Bronchial epithelial cell (primary cell): ENCODE measurements around the gene BCAM. TPM values are rescaled to one million over a fixed set of nuclear protein-coding genes. Genes with fewer than 3 reads are reported as not detected.
"Not testable (repeated sequence)": the region's sequence is repeated elsewhere in the genome, so short reads cannot be mapped to it uniquely, and the experiment has no call there.

Source experiments
- DNase-seq: peaks from one replicate; pipeline ENCODE4 v3.0.0-alpha.2; 2010; ENCODE audit warnings: low read depth
- FAIRE-seq: peaks from 2 replicates; lab custom pipeline; 2011; peaks lifted over from hg19 to GRCh38; lab: Jason Lieb, UNC
- H3K27me3 ChIP-seq: 2 replicates; pipeline ENCODE4 v1.5.1; 2011; ENCODE audit warnings: low read length; ENCODE audit not compliant: control insufficient read depth, insufficient read depth
- H3K36me3 ChIP-seq: 2 replicates; pipeline ENCODE4 v1.5.1; 2011; ENCODE audit warnings: low read length; ENCODE audit not compliant: control insufficient read depth, insufficient read depth
- H3K4me3 ChIP-seq: 2 replicates; pipeline ENCODE4 v1.5.1; 2011; ENCODE audit warnings: mild to moderate bottlenecking, low read depth, low read length, control low read depth
- CTCF ChIP-seq: IDR thresholded peaks from 2 replicates; pipeline ENCODE4 v1.5.1; 2011; ENCODE audit warnings: mild to moderate bottlenecking, moderate library complexity, low read length, control low read depth, inconsistent platforms; ENCODE audit not compliant: insufficient read depth, severe bottlenecking
- total RNA-seq: library from RNA; depleted of rRNA; stranded (reverse); fragments of >200 nt; gene quantifications from 2 replicates; pipeline ENCODE4 v1.2.1, GENCODE V29; 2014

BCAM gene
- total RNA-seq, 1 donor from 2014 or later: 16.6 TPM

- DNase-seq (peak; percentile 96), FAIRE-seq (no peak)
- no peaks in the 10 kb centered on the region for H3K27me3 ChIP-seq
- H3K36me3 ChIP-seq: no peaks in the 10 kb centered on the region
- peak; percentile 76 for TF ChIP-seq CTCF
- H3K4me3 ChIP-seq: no peak overlapping the region
Measured at GRCh38 chr19:44770550-44771257, 38.2 kb upstream of the BCAM start.

GRCh38 chr19:44772144-44772543 lies 36.8 kb upstream of the BCAM start:
- H3K36me3 ChIP-seq, H3K4me3 ChIP-seq, DNase-seq, FAIRE-seq, H3K27me3 ChIP-seq: not testable (repeated sequence)

GRCh38 chr19:44772959-44773358 lies 35.9 kb upstream of the BCAM start:
- DNase-seq (no peak), FAIRE-seq (no peak)
- Histone ChIP-seq H3K36me3 (no peaks in the 10 kb centered on the region), H3K27me3 (no peaks in the 10 kb centered on the region), H3K4me3 (no peak overlapping the region)
- TF ChIP-seq CTCF: no peak

- Histone ChIP-seq H3K27me3 (no peaks in the 10 kb centered on the region), H3K4me3 (no peak overlapping the region), H3K36me3 (peaks cover 4% of the 10 kb centered on the region)
- FAIRE-seq: no peak
- TF ChIP-seq CTCF: no peak
- no peak for DNase-seq
Measured at GRCh38 chr19:44775676-44776240, 33.1 kb upstream of the BCAM start.

GRCh38 chr19:44776402-44777096 lies 32.4 kb upstream of the BCAM start:
- Histone ChIP-seq H3K4me3 (no peak overlapping the region), H3K27me3 (no peaks in the 10 kb centered on the region), H3K36me3 (peaks cover 9% of the 10 kb centered on the region)
- TF ChIP-seq CTCF: peak; percentile 13
- DNase-seq: peak; percentile 96
- FAIRE-seq: peak; percentile 60

GRCh38 chr19:44777715-44778347 lies 31.1 kb upstream of the BCAM start, which contains the start of gene CBLC:
TSS of gene CBLC (plus strand) at chr19:44777890. CDS start at chr19:44777932, 42 bp downstream.
- Histone ChIP-seq H3K36me3 (peaks cover 15% of the 10 kb centered on the region), H3K27me3 (no peaks in the 10 kb centered on the region), H3K4me3 (peak within 1 kb of the TSS; percentile 87)
- no peak for FAIRE-seq
- TF ChIP-seq CTCF: peak; percentile 29
- peak; percentile 87 for DNase-seq
